NCI-H82 treated with DMSO at 0.1 percent for 48 hours (cell line): Measurements from ENCODE around the gene CRHR1.

ENCODE experiments used
- DNase-seq: peaks from one replicate; lab custom pipeline; 2025; ENCODE audit not compliant: unreplicated experiment; lab: John Stamatoyannopoulos, UW

The CRHR1 gene

GRCh38 chr17:45818699-45819098, 34.6 kb downstream of the CRHR1 start:
- peak; percentile 14 for DNase-seq

- DNase-seq: peak; percentile 17
These were observed 35.5 kb downstream of the CRHR1 start for GRCh38 chr17:45819632-45820031.

GRCh38 chr17:45820052-45820780, 36.1 kb downstream of the CRHR1 start:
- no peak for DNase-seq

GRCh38 chr17:45821147-45821546, 37.0 kb downstream of the CRHR1 start:
- no peak for DNase-seq

- no peak for DNase-seq
These were observed 39.5 kb downstream of the CRHR1 start for GRCh38 chr17:45823598-45823997.

GRCh38 chr17:45824475-45824874, 40.4 kb downstream of the CRHR1 start:
- DNase-seq: no peak

GRCh38 chr17:45824901-45825492, 40.9 kb downstream of the CRHR1 start:
- DNase-seq: peak; percentile 80

- DNase-seq: no peak
These were observed 41.7 kb downstream of the CRHR1 start for GRCh38 chr17:45825792-45826191.

GRCh38 chr17:45826919-45827588, 42.9 kb downstream of the CRHR1 start:
- no peak for DNase-seq

- DNase-seq: no peak
These were observed 44.1 kb downstream of the CRHR1 start for GRCh38 chr17:45828171-45828570.

GRCh38 chr17:45828582-45829133, 44.5 kb downstream of the CRHR1 start:
- no peak for DNase-seq

- no peak for DNase-seq
These were observed 49.8 kb downstream of the CRHR1 start for GRCh38 chr17:45833920-45834319.

GRCh38 chr17:45834471-45835396, 50.6 kb downstream of the CRHR1 start:
- DNase-seq: no peak

- no peak for DNase-seq
These were observed 51.4 kb downstream of the CRHR1 start for GRCh38 chr17:45835481-45835880.

- no peak for DNase-seq
These were observed 52.2 kb downstream of the CRHR1 start for GRCh38 chr17:45836047-45837044.

- DNase-seq: no peak
These were observed 53.1 kb downstream of the CRHR1 start for GRCh38 chr17:45837187-45837586.

- no peak for DNase-seq
These were observed 53.5 kb downstream of the CRHR1 start for GRCh38 chr17:45837603-45838002.

GRCh38 chr17:45838751-45839295, 54.7 kb downstream of the CRHR1 start:
- no peak for DNase-seq

- no peak for DNase-seq
These were observed 55.3 kb downstream of the CRHR1 start for GRCh38 chr17:45839442-45839841.
